Loucy (cell line): ENCODE results near the gene KITLG.

ENCODE experiments used
- H2AFZ ChIP-seq: fragments of 200-600 bp; sonication (generic); 2 replicates; pipeline ENCODE4 v1.6.0; 2016; ENCODE audit warnings: antibody characterized with exemption, mild to moderate bottlenecking, low read length, moderate library complexity
- H3F3A ChIP-seq: fragments of 200-600 bp; 2 replicates; pipeline ENCODE4 v1.6.0; 2016; ENCODE audit warnings: antibody characterized with exemption, low read depth, mild to moderate bottlenecking
- H3K27me3 ChIP-seq: fragments of 200-600 bp; sonication (generic); 2 replicates; pipeline ENCODE4 v1.6.1; 2014; ENCODE audit warnings: low read length, mild to moderate bottlenecking; ENCODE audit not compliant: insufficient read depth, poor library complexity, severe bottlenecking
- H3K36me3 ChIP-seq: fragments of 200-600 bp; sonication (generic); 2 replicates; pipeline ENCODE4 v1.6.1; 2016; ENCODE audit warnings: low read length; ENCODE audit not compliant: insufficient read depth
- H3K4me1 ChIP-seq: fragments of 200-600 bp; sonication (generic); 2 replicates; pipeline ENCODE4 v1.5.1; 2014; ENCODE audit warnings: low read length, mild to moderate bottlenecking; ENCODE audit not compliant: insufficient read depth, poor library complexity, severe bottlenecking
- H3K4me2 ChIP-seq: fragments of 200-600 bp; sonication (generic); 2 replicates; pipeline ENCODE4 v1.6.0; 2014; ENCODE audit warnings: antibody characterized with exemption, low read length, low read depth, mild to moderate bottlenecking; ENCODE audit not compliant: poor library complexity, severe bottlenecking
- H3K4me3 ChIP-seq: fragments of 200-600 bp; sonication (generic); 2 replicates; pipeline ENCODE4 v1.5.1; 2014; ENCODE audit warnings: low read length, mild to moderate bottlenecking, mixed read lengths; ENCODE audit not compliant: poor library complexity, severe bottlenecking
- H3K79me2 ChIP-seq: fragments of 200-600 bp; sonication (generic); 2 replicates; pipeline ENCODE4 v1.6.1; 2014; ENCODE audit warnings: low read length; ENCODE audit not compliant: insufficient read depth
- H3K9ac ChIP-seq: fragments of 200-600 bp; sonication (generic); 2 replicates; pipeline ENCODE4 v1.6.0; 2014; ENCODE audit warnings: mild to moderate bottlenecking, low read depth, low read length, moderate library complexity; ENCODE audit not compliant: poor library complexity, severe bottlenecking
- H3K9me2 ChIP-seq: fragments of 200-600 bp; sonication (generic); replicated peaks from 2 replicates; pipeline ENCODE4 v1.6.1; 2016; ENCODE audit warnings: low read depth, low read length, mixed read lengths
- H3K9me3 ChIP-seq: fragments of 200-600 bp; sonication (generic); 2 replicates; pipeline ENCODE4 v1.6.1; 2014; ENCODE audit warnings: mild to moderate bottlenecking, antibody characterized with exemption, low read length, low read depth; ENCODE audit not compliant: insufficient read depth
- H4K20me1 ChIP-seq: fragments of 200-600 bp; sonication (generic); 2 replicates; pipeline ENCODE4 v1.6.0; 2014; ENCODE audit warnings: antibody characterized with exemption, low read length, mild to moderate bottlenecking; ENCODE audit not compliant: insufficient read depth, poor library complexity, severe bottlenecking
- CTCF ChIP-seq: fragments of 200-600 bp; sonication (generic); conservative IDR thresholded peaks from 2 replicates; pipeline ENCODE4 v1.5.1; 2014; ENCODE audit warnings: mild to moderate bottlenecking, antibody characterized with exemption, low read length
- EZH2phosphoT487 ChIP-seq: fragments of 200-600 bp; IDR thresholded peaks from 2 replicates; pipeline ENCODE4 v1.6.1; 2018; ENCODE audit warnings: antibody characterized with exemption, mild to moderate bottlenecking, moderate library complexity, borderline replicate concordance

KITLG gene

DNA sequence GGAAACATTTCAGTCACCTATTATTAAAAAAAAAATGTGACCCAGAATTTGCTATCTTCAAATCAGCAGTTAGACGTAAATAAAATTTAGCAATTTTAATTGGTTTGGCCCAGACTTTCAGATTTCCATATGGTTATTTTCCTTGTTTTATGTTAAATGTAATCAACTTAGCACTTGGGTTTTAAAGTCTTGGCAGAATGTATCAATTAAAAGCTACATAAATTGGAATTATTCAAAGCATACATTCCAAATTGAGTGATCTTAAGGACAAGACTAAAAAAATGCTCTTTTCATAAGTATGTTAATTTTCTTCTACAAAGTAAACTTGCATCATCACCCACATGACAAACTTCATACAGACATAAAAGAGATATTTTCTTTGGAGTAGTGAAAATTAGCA, 3.4 kb downstream of the KITLG start:
- Histone ChIP-seq H3K4me2 (no peak overlapping the region), H3K27me3 (no peaks in the 10 kb centered on the region), H3K9me3 (no peaks in the 10 kb centered on the region), H3K9me2 (no peaks in the 10 kb centered on the region), H3K9ac (no peak overlapping the region), H3K79me2 (no peaks in the 10 kb centered on the region), H3K36me3 (no peaks in the 10 kb centered on the region), H3F3A (no peaks in the 10 kb centered on the region), H3K4me1 (no peaks in the 10 kb centered on the region), H3K4me3 (no peak overlapping the region), H2AFZ (no peak overlapping the region), H4K20me1 (no peaks in the 10 kb centered on the region)
- no peak for TF ChIP-seq EZH2phosphoT487
- no peak for TF ChIP-seq CTCF

DNA sequence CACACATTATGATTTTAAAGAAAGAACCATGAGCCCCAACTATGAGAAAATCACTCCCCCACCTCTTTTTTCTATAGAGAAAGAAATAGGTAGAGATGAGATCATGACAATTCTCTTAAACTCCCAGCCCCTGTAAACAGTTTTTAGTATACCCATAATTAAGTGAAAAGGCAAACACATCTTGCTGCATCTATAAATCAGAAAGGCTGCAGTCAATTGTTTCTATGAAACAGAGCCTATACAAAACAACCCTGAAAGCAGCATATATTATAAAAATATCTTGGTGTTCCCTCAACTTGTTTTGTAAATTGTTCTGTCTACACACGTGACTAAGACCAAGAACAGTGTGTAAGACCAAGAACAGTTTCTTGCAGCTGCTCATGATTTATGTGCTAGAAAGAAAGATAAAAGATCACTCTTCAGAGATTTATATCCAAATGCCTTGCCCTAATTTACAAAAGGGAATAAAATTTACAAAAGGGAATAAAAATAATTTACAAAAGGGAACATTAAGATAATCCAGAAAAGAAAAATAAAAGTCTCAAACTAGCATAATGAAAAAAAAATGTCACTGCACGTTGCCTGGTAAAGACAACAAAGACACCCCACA, 4.8 kb downstream of the KITLG start:
- Histone ChIP-seq H3K9me3 (no peaks in the 10 kb centered on the region), H3K9ac (no peak overlapping the region), H4K20me1 (no peaks in the 10 kb centered on the region), H3K36me3 (no peaks in the 10 kb centered on the region), H3K4me2 (no peak overlapping the region), H3F3A (no peaks in the 10 kb centered on the region), H3K27me3 (no peaks in the 10 kb centered on the region), H3K4me3 (no peak overlapping the region), H3K9me2 (no peaks in the 10 kb centered on the region), H2AFZ (no peak overlapping the region), H3K79me2 (no peaks in the 10 kb centered on the region), H3K4me1 (no peaks in the 10 kb centered on the region)
- no peak for TF ChIP-seq CTCF
- TF ChIP-seq EZH2phosphoT487 = no peak

DNA sequence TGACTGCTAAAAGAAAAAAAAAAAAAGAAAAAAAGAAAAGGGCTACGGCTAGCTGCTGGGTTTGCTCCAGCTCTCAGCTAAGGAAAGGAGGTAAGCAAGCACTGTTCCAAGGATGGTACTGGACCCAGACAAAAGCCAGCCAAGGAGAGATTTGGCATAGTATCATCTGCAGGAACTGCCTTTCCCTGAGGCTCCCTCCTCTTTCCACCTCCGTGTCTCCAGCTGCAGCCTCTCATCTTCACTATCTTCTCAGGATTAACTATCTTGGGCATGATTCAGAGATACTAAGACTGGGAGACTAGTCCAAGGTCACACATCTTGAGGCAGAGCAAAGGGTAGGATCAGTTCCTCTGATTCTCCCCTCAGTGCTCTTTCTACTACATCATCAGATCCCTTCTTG, 6.0 kb downstream of the KITLG start:
- no peaks in the 10 kb centered on the region for H3K36me3 ChIP-seq
- no peak for TF ChIP-seq CTCF
- no peak for TF ChIP-seq EZH2phosphoT487
- no peaks in the 10 kb centered on the region for H3F3A ChIP-seq
- no peak overlapping the region for H3K9ac ChIP-seq
- no peaks in the 10 kb centered on the region for H3K79me2 ChIP-seq
- no peaks in the 10 kb centered on the region for H3K9me2 ChIP-seq
- H2AFZ ChIP-seq = no peak overlapping the region
- H3K27me3 ChIP-seq = no peaks in the 10 kb centered on the region
- H4K20me1 ChIP-seq = no peaks in the 10 kb centered on the region
- H3K9me3 ChIP-seq = no peaks in the 10 kb centered on the region
- H3K4me3 ChIP-seq = no peak overlapping the region
- no peak overlapping the region for H3K4me2 ChIP-seq
- no peaks in the 10 kb centered on the region for H3K4me1 ChIP-seq
